ENCODE results near the gene ARHGAP15.

The ARHGAP15 gene

DNA sequence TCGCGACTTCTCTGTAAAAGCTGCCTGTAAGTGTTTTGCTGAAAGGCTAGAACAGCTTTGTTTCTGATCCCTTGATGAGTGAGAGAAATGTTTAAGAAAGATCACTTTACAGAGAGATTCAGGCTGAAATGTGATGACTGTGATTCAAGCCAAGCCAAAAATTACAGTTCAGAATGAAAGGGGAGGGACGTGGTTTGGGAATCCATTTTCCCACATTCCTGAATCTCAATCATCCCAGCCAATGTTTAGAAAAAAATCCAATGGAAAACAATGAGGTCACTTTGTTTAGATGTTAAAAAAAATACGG lies 416.7 kb downstream of the ARHGAP15 start:
- DNase-seq: no peak

DNA sequence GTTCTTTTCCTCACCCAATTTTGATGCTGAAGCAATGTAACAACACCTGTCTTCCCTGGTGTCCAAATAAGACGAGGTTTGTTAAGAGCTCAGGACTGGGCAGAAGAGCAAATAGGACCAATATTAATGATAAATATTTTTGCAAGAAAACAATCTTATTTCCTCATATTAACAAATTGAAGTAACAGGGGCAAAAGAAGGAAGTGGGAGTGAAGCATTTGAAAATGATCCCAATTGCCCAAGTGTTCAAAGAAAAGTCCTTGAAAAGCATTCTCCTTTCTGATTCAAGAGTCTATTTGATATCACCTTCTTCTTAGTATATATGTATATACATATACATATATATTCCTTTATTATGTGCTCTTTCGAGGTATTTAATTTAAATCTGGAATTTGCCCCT lies 418.8 kb downstream of the ARHGAP15 start:
- DNase-seq: no peak

DNA sequence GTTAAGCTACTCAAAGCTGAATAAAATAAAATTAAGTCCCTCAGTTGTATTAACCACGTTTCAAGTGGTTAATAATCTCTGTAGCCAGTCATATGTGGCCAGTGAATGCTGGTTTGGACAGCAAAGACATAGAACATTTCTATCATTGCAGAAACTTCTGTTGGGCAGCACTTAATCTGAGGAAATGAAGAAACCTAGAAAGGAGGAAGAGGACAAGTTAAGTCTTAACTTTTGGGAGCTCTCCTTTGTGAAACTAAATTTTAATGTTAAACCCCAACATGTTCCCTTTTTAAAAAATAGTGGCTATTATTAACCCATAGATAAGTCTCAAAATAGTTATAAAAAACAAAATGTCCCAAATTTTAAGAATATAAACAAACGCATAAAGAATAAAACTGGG lies 421.3 kb downstream of the ARHGAP15 start:
- DNase-seq: no peak

GRCh38 chr2:143551971-143552650 lies 422.9 kb downstream of the ARHGAP15 start:
- DNase-seq: no peak

DNA sequence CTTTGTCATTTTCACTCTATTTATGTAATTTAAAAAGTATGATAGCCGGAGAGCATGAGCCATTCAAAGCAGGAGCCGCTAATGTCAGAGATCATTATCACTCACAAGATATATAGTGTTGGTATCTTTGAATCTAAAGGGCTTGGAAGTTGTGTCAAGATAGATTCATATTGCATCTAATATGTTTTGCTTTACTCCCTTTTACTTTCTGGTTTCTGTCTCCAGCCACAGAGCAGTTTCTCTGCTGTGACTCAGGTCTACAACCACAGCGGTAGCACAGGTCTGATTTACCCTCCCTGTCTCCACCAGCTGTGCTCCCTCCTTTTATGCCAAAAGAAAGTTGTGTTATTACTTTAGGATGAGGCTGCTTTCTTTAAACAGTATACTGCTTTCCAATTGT lies 424.0 kb downstream of the ARHGAP15 start:
- DNase-seq: no peak

DNA sequence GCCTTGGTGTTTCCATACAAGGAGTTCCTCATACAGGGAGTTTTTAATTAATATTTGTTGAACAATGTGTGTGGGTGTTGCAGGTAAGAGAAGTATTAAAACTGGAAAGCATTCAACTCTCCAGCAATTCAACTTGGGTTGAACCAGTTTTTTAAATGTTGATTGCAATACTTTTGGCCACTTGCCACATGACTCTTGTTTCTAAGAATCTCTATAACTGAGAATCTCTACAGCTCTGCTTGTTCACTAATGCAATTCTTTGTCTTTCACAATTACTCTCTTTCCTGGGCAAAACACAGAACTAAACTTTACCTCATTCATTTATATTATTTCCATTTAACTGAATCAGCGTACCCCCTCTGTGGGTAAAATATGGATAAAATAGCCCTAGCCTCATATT lies 429.4 kb downstream of the ARHGAP15 start:
- DNase-seq: no peak

DNA sequence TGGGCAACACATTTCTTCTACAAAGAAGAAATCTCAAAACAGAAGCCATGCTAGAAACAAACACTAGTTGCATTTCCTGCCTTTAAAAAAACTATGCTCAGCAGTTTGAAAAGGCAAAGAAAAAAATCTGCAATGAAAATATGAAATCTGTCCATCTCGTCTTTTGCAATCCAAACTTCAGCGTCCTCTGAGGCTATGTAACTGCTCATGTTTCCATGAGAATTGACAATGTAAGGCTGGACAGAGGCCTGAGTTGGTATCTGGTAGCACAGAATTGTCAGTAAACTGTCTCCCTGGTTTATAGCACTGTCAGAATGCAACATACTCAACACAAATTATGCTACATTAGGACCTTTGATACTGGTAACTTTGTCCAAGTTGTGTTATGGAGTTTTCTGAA lies 429.9 kb downstream of the ARHGAP15 start:
- no peak for DNase-seq

- no peak for DNase-seq
Observed at GRCh38 chr2:143560724-143561123, 431.5 kb downstream of the ARHGAP15 start.

DNA sequence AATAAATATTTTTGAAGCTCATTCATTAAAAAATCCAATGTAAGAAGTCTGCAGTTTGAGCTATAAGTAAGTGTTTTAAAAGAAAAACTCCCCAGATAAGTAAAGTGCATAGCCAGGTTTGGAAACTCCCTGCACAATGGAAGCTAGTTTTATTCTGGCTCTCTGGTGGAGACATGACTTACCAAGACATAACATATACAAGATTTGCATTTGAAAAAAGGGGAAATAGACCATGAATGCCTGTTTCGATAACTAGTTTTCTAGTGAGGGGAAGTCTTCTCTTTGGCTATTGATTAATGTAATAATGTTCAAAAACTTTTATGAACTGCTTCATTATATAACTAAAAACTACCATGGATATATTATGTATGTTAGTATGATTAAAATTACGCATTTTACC lies 435.2 kb downstream of the ARHGAP15 start:
- no peak for DNase-seq

DNA sequence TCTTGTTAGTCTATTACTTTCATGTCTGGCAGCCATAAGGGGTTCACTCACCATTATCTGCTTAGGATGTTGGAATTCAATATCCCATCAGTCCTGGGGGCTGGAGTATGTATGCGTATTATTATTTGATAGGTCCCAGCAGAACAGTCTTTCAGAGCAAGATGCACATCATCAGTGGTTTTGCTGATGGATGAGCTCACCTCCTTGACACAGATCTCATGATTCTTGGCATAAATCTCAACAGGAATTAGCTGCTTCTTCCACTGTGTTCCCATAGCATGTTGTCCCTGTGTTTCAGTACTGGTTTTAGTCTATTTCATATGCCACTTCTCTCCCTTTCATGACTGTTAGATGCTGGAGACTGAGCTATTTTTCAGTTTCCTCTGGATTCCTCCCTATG lies 442.5 kb downstream of the ARHGAP15 start:
- DNase-seq: no peak

DNA sequence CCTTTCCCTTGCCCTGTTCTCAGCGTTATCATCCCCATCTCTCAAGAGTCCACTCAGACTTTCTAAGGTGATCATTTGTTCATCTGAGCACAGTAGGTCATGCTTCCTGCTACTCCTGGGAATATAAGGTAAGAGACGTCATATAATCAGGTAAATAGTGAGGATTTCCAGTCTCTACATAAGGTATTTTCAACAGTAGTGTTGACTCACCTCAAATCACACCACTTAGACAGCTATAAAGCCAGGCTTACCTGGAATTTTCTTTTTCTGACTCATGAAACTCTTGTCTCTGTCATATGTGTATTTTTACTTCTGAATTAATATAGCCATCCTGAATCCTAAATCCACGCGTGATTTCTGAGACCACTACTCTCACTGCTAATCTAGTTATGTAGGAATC lies 443.2 kb downstream of the ARHGAP15 start:
- no peak for DNase-seq

GRCh38 chr2:143574069-143574468 lies 444.9 kb downstream of the ARHGAP15 start:
- no peak for DNase-seq

- DNase-seq: no peak
Observed at GRCh38 chr2:143575340-143575739, 446.1 kb downstream of the ARHGAP15 start.

- no peak for DNase-seq
Observed at GRCh38 chr2:143577489-143577888, 448.3 kb downstream of the ARHGAP15 start.

GRCh38 chr2:143579456-143579855 lies 450.2 kb downstream of the ARHGAP15 start:
- no peak for DNase-seq

DNA sequence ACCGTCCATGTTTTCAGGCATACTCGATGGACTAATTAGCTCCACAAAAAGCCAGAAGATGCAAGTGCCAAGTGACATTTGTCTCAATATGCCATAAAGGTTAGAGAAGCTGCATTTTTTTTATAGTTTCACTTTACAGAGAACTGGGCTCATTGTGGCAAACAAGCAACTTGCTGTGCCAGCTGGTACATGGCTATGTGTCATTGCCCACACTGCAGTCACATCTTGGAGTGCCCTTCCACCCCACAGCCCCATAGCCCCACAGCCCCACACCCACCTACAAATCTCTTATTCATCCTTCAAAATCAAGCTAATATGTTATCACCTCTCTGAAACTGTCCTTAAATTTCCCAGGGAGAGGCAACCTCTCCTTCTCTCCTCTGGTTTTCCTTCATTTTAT lies 451.9 kb downstream of the ARHGAP15 start:
- no peak for DNase-seq

GRCh38 chr2:143582046-143582747 lies 453.0 kb downstream of the ARHGAP15 start:
- no peak for DNase-seq

DNA sequence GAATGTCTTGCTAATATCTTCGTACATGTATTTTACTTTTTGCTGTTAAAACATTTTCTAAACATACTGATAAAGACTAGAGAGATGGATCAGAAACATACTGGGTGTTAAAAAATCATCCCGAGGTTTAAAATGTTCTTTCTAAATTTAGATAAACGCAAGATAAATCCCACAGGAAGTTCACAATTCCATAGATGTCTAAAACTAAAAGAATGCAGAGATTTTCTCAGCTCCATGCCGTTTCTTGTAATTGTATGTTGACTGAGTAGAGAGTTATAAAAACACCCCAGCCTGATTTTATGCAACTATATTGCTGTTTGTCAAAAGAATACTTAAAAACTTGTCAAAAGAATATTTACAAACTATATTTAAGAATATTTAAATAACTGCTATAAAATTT lies 455.7 kb downstream of the ARHGAP15 start:
- DNase-seq: no peak

GRCh38 chr2:143586119-143586518 lies 456.9 kb downstream of the ARHGAP15 start:
- DNase-seq: no peak

GRCh38 chr2:143588746-143589145 lies 459.5 kb downstream of the ARHGAP15 start:
- no peak for DNase-seq

DNA sequence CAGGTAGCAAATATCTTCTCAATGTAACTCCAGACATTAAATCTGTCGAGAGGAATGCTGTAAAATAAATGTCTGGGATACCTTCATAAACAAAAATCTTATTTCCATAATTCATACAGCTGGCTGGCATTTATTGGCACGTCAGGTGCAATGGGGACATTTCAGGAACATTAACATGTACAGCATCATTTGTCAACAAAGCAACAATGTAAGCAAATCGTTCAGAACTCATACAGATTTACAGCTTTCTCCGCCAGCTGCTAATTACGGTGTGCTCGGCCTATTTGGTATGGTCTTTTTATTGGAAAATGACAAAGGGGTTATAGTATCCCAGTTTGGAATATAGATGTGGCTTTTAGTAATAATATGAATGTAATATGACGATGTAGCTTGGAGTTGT lies 464.9 kb downstream of the ARHGAP15 start:
- DNase-seq: no peak

- no peak for DNase-seq
Observed at GRCh38 chr2:143594745-143595144, 465.5 kb downstream of the ARHGAP15 start.

GRCh38 chr2:143600116-143600515 lies 470.9 kb downstream of the ARHGAP15 start:
- no peak for DNase-seq

DNA sequence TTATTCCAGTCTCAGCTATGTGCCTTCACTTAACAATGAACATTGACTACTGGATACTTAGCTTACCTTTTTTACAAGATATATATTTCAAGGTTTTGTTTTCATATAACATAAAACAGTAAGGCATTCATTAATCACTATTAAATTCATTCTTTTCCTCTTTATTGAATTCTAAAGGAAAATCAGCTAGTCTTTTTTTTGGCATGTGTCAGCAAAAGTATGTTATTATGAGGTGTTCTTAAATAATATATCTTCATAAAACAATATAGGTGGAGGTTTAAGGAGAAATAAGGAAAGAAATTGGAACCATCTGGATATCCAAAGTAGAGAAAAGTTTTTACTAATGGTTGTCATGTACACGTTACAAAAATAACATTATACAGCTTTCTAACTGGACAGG lies 472.6 kb downstream of the ARHGAP15 start:
- no peak for DNase-seq

DNA sequence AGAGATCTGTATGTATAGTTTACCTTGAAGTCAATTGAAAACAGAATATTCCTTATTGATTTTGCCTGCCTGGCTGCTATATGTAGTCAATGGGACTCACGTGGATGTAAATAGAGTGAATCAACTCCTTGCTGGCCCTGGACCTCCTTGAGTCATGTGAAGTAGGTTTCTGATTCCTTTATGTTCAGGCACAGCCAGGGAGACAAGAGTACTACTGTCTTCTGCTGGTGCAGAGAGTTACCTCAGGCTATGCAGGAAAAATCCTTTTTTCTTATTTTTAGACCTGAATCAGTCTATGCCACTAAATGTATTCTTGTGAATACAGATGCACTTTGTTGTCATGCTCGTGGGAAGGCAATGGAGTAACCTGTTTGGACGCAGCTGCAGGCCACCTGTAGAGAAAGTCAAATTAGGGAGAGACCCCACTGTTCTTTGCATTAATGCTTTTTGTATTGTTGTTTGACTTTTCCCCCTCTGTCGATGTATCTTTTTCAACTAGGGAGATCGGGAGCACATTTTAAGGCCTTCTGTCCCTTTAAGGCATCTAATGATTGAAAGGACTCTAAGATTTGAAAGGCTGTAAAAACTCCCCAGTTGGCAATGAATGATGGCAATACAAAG lies 473.9 kb downstream of the ARHGAP15 start:
- no peak for DNase-seq
